Left ventricle myocardium superior (tissue), 1 donor: ENCODE results near the gene ROS1. TPM values are rescaled to one million over a fixed set of nuclear protein-coding genes. Genes with fewer than 3 reads are reported as not detected.
"Not testable (repeated sequence)": the region's sequence is repeated elsewhere in the genome, so short reads cannot be mapped to it uniquely, and the experiment has no call there.

ENCODE experiments used
- ATAC-seq: fragments of 200-7000 bp; cut with Tn5 transposase; one replicate; pipeline ENCODE4 v1.9.1; 2020; ENCODE audit warnings: mild to moderate bottlenecking, moderate library complexity
- DNase-seq: peaks from one replicate; pipeline ENCODE4 v3.0.0-alpha.2; 2020
- intact Hi-C: fragments of 100-400 bp; cut with micrococcal nuclease; formaldehyde crosslinking; loops from one replicate; pipeline ENCODE4 v1.11.0; 2022
- long read RNA-seq: library from polyadenylated mRNA; unstranded; transcript quantifications from one replicate; pipeline ENCODE4 v2.0.0, GENCODE V29; 2021
- total RNA-seq: library from RNA; stranded (reverse); fragmentation: NEBNext Ultra II Directional; extraction: Animal tissue kit (Norgen Biotek cat#: 25700); gene quantifications from one replicate; pipeline ENCODE4 v1.2.1, GENCODE V29; 2021
- donor health status: DM: no; HTN: yes; CAD: no; lungs with severe emphysema.

The ROS1 gene
- total RNA-seq: 0.02 TPM
- long read RNA-seq: 0 reads

DNA sequence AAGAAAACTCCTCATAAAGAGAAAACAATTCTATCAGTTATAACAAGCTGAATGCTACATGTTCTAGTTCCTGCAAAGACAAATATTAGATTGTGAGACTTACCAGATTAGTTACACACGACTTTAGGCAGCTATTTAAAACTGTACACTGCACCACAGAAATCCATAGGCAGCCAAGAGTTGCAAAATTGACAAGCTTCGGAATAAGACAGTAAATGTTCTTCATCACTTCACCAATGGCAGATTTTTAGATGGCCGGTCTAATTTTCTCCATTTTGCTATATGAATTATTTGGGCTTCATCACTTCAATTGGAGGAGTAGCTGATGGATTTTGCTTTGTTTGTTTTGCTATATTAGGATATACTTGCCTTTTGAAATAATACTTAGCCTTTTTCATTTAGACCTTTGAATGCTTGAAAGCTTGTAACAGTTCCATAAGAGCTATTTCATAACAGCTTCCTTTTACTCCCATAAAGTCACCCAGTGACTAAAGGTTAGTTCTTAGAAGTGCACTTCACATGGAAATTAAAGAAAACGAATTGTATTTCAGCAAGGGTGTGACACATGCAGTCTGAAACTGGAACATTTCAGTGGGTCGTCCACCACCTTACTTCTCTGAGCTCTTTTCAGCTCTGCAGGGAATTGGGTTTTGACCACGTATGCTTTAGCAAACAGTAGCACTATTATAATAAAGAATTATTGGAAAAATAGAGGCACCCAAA is at the start of gene ROS1:
Gene ROS1, minus strand, starts transcription at position 512 of the 723 bp plus-strand sequence. Its CDS starts 286 bp downstream, at position 226.
- ATAC-seq (no peak), DNase-seq (no peak)
- intact Hi-C loops: no loop called here

DNA sequence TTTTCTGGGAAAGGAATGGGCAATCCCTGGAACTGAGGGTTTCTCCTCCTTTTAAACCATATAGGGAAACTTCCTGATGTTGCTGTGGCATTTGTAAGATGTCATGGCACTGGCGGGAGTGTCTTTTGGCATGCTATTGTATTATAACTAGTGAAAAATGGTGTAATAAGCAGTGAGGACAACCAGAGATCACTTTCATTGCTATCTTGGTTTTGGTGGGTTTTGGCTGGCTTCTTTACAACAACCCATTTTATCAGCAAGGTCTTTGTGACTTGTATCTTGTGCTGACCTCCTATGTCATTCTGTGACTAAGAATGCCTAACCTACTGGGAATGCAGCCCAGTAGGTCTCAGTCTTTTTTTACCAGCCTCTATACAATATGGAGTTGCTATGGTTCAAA is 47.7 kb upstream of the ROS1 start:
- ATAC-seq (no peak), DNase-seq (no peak)
- intact Hi-C loops: no loop called here

DNA sequence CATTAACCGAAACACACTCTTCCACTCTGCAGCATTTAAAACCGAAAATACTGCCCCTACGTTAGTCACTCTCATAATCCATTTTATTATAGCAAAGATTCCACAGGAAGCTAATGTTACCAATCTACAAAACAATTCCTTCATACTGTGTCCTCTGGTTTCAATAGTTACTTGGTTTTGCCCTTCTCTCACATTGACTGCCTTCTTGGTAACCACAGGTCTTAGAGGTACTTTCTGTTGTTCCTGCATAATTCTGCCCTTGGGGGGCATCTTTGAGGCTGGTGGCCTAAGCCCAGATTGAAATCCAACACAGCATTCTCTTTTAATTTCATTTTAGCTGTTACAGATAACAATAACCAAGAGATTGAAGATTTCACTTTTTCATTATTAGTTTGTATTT is 46.9 kb upstream of the ROS1 start:
- no peak for ATAC-seq
- no peak for DNase-seq
- intact Hi-C loops: no loop called here

DNA sequence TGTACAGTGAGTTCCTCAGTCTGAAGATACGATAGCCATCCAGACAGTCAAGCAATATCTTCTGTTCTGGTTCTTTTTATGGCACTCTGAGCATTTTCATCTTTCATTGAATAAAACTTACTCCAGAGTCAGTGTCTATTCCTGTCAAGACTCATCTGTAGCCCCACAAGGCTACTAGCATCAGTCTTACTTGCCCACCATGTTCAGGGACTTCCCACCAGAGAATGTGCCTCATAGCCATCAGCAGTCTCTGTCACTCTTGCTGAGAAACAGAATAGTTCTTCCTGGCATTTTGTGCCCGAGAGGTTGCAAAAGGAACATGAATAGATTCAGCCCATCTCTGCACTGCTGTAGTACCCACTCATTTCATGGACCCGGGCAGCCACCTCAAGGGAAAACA is 44.0 kb upstream of the ROS1 start:
- DNase-seq (no peak), ATAC-seq (no peak)
- intact Hi-C loops: no loop called here

DNA sequence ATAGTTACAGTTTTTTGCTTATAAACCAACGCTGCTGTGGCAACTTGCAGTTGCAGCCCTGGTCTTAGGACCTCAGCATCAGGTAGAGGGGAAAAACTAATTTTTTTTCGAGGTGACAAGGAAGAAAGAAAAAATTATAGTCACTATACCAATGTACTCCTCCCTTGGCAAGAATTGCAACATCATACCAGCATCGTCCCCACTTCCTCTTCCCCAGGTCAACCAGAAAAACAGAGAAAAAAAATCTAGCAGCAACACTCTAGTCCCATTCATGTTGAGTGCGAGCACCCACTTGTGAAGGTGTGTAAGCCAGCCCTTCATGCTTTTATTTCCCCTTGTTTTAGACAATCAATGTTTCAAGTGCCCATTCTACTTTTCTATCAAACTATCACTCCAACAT is 43.6 kb upstream of the ROS1 start:
- ATAC-seq (no peak), DNase-seq (no peak)
- intact Hi-C loops: no loop called here

DNA sequence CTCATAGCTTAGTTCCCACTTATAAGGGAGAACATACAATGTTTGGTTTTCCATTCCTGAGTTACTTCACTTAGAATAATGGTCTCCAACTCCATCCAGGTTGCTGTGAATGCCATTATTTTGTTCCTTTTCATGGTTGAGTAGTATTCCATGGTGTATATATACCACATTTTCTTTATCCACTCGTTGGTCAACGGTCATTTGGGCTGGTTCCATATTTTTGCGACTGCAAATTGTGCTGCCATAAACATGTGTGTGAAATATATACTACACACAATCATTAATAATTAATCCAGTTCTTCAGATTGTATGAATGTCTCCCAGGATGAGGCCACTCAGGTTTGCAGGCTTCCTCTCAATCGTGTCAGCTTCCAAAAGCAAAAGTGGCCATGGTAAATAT is 42.8 kb upstream of the ROS1 start:
- DNase-seq, ATAC-seq, intact Hi-C loops: not testable (repeated sequence)

DNA sequence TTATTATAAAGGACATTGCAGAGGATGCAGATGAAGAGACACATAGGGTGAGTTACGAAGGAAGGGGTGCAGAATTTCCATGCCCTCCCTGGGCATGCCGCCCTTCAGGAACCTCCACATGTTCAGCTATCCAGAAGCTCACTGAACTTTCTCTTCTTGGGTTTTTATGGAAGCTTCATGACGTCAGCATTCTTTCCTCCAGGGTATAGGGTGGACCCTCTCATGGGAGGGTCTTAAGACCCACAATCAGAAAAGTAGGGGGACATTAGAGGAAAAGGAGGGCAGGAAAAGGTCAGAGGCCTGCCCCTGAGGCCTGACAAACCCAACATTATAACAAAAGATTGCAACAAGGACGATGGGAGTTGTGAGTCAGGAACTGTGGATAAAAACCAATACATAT is 42.1 kb upstream of the ROS1 start:
- ATAC-seq: no peak

DNA sequence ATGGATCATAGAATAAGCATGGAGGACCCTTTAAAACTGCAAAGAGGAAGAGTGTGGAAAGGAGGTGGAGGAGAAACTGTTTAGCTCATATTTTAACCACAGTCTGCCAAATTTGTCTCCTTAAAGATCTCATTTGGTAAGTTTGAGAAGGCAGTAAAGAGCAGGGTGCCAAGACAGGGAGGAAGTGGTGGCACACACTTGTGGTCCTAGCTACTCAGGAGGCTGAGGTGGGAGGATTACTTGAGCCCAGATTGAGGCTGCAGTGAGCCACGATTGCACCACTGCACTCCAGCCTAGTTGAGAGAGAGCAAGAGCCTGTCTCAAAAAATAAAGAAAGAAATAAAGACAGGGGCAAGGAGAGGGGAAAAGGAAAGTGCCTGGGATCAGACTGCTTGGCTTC is 39.9 kb upstream of the ROS1 start:
- ATAC-seq (no peak), DNase-seq (no peak)
- intact Hi-C loops: no loop called here

More for the DNA sequence above, 42.1 kb upstream of the ROS1 start:
- intact Hi-C loops: no loop called here
- no peak for DNase-seq

DNA sequence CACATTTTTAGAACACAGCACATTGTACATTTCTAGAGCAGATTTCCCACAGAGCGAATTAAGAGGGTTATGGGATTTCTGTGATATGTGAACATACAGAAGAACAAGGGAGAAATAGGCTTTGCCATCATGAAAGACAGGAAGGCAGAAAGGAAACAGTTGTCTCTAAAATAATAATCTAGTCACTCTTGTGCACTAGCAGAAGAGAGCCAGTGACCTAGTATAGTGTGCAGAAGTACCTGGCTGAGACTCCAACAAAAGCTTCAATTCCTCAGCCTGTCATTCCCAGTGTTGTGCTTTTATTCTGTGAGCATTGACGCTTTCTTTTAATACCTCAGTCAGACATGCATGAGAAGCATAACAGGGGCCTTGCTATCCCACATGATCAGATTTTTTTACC is 39.0 kb upstream of the ROS1 start:
- intact Hi-C loops: no loop called here
- no peak for ATAC-seq
- DNase-seq: no peak

DNA sequence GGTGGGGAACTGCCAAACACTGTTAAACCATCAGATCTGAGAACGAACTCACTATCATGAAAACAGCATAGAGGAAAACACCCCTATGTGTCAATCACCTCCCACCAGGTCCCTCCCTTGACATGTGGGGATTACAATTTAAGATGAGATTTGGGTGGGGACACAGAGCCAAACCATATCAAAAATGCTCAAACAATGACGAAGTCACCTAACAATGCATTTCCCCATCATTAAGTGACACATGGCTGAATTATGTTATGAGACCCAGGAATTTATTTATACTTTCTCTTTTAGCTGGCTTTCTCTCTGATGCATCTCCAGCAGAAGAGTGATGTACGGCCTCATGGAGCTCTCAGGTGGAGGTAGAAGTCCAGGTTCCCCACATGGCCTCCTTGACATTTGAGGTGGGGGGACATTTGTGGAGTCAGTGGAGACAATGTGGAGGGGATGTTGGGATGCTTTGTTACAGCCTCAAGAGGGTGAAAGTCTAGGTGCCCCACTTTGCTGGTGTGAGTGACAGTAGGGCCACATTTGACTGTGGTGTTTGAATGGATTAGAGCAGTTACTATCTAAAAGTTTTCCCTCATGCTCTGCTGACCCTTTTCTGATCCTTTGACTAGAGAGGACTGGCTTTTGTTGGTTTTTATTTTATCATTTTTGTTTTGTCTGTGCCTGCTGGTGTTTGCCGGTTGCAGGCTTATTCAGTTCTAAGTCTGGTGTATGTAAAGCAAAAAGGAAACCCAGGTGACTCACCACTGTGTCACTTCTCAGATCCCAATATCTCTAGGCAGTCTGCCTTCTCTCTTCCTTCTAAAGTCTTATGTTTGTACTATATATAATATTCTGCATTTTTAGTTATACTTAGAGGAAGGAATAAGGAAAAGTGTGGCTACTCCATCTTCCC is 38.3 kb upstream of the ROS1 start:
- DNase-seq: no peak
- intact Hi-C loops: no loop called here
- no peak for ATAC-seq

DNA sequence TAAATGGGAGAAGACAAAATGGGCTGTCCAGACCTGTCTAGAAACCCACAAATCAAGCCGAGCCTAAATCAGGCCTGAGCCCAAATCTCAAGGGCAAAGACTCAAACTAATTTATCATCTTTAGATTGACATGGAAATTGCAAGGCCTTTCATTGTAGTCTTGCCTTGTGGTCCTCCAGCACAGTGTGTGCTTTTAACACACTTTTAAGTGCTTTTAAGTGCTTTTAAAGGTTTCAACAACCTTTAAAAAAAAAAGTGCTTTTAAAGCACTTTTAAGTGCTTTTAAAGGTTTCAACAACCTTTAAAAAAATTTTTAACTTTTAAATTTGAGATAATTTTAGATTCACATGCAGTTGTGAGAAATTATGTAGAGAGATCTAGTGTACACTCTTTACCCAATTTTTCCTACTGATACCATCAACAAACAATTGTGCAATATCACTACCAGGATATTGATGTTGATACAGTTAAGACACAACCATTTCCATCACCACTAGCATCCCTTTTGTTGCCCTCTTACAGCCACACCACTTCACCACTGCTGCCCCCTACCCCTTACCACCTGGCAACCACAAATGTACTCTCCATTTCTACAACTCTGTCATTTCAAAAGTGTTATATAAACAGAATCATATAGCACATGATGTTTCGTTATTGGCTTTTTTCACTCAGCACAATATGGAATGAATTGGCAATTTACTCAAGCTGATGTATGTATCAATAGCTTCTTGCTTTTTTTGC is 33.6 kb upstream of the ROS1 start:
- ATAC-seq: no peak
- intact Hi-C loops: no loop called here

DNA sequence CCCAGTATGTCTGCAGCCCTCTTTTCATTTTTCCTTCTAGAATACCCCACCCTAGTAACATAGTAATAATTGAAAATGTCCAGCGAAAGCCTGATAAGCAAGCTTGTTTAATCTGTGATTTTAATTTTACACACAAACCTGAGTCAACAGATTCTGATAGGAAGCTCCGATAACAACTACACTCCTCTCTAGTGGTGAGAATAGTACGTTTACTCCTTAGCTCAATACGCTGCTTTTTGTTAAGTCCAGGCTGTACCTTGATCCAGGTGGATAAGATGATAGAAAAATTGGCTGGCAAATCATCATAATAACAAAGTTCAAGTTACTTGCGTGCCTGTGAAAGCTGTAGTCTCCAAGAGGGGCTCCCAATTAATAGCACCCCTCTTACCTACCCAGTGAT is 31.3 kb upstream of the ROS1 start:
- DNase-seq (no peak), ATAC-seq (no peak)
- intact Hi-C loops: no loop called here

More for the DNA sequence above, 33.6 kb upstream of the ROS1 start:
- DNase-seq: no peak

DNA sequence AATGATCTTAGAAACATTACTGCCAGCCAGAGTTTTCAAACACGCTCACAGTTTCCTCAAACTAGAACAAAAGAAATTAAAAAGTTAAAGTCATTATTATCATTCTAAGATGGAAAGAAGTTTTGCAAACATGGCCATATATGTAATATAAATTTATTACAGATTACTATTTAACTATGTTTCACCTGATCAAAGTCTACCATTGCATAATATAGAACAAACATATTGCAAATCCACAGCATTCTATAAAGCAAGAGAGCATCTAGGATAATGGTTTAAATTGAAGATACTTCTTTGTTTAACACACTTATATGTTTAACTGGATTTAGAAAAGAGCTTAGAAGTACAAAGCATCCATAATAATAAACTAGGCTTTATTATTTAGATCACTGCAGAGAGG is 30.5 kb upstream of the ROS1 start:
- ATAC-seq: no peak
- intact Hi-C loops: no loop called here
- DNase-seq: no peak

DNA sequence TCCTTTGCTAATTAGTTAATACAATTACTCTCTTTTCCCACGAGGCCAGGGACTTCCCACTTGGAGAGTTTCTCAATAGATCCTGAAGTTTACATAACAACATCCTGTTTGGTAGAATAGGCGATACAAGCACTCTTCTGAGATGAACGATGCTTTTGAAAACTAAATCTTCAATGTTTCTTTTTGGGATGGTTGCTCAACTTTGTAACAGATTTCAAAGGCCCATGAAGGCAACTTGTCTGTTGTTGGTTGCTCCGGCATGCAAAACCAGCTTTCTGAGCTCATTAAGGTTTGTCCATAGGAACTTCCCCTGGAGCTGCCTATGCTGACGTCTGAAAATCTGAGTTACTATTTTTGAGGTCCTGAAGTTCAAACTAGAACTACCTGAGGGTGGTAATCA is 25.9 kb upstream of the ROS1 start:
- no peak for DNase-seq
- intact Hi-C loops: loop anchor here (2.0 kb wide), 1 partner anchor 105 kb away; no protein-coding TSS in a partner anchor
- ATAC-seq: no peak

DNA sequence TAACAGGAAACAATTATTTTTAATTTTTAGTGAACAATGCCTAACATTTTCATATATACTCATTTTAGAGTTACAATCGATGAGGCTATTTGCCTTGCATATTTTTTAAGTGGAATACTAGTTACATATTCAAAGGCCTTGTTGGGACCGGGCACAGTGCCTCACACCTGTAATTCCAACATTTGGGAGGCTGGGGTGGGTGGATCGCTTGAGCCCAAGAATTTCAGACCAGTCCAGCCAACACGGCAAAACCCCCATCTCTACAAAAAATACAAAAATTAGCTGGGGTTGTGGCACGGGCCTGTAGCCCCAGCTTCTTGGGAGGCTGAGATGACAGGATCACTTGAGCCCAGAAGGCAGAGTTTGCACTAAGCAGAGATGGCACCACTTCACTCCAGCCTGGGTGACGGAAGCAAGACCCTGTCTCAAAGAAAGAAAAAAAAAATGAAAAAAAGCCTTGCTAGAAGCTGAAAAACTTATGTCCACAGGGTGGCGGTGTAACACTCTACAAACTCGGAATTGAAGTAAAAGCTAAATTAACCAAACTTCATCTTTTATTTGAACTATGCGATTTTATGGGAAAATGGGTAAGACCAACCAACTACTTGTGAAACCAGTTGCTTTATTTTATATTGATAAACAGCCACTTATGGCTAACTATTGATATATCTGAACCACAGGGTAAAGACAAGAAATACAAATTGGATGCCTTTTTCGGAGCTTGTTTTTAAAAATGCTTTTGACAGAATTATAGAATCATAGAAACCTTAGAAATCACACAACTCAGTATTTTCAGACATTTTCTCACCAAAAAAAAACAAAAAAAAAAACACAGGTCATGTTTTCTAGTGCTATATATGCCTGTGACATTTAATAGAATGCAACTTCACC is 24.1 kb upstream of the ROS1 start:
- intact Hi-C loops: loop anchor here (2.0 kb wide), 1 partner anchor 107 kb away; no protein-coding TSS in a partner anchor
- DNase-seq (no peak), ATAC-seq (no peak)

DNA sequence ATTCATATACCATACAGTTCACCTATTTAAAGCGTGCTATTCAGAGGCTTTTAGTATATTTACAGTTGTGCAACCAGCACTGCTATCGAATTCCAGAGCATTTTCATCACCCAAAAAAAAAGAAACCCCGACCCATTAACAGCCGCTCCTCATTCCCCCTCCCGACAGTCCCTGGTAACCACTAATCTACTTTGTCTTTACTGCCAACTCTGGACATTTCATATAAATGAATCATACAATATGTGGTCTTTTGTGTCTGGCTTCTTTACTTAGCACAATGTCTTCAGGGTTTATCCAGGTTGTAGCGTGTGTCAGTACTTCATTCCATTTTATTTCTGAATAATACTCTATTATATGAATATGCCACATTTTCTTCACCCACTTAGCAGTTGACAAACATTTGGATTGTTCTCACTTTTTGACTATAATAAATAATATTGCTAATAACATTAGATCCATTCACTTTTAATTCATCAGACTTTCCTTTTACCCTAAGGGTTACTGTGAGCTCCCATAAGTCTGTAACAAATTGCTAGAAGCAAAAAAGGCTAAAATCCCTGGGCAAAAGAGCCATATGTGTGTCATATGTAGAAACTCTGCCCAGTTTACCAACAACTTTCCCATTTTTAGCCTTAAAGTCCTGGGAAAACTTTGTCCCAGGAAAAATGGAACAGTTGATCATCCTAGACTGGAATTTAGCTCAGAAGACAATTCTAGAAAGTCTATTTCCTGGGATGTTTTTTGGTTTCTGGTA is 23.2 kb upstream of the ROS1 start:
- DNase-seq (no peak), ATAC-seq (no peak)
- intact Hi-C loops: no loop called here

DNA sequence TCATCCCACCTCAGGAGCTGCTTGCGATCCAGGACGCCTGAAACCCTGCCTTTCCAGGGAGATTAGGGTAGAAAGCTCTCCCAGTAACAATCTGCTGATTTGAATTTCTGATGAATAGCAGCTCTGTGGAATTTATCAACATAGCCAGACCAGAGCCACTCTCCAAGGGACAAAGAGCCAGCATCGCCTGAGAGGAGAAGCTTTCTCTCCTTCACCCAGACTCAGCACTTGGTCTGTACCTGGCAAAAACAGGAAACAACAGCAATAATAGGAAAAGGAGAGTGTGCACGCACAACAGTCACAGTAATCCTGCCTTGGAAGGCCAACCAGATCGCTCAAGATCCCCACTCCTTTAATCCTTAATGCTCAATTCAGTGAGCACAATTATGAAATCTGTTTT is 22.3 kb upstream of the ROS1 start:
- intact Hi-C loops: no loop called here
- DNase-seq (no peak), ATAC-seq (no peak)

DNA sequence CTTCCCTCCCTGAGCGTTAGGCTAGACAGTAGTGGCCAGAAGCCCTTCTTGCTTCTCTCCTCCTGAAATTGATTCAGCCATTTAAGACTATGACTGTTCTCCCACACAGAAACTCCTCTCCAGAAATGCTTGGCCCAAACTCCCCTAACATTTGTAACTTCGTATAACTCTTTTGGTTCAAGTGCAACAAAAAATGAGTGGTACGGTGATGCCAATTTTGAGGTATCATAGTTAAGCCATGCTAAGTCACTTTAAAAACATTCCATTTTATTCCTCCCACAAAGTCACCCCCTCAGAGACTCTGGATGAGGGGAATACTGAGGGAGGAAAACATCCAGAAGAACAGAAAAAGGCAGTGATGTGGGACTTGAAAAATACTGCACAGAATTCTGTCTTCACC is 21.1 kb upstream of the ROS1 start:
- ATAC-seq (no peak), DNase-seq (no peak)
- intact Hi-C loops: no loop called here
